Activated CD4-positive, CD25-positive, alpha-beta regulatory T cell treated with anti-CD3 and anti-CD28 coated beads, Interleukin-2, amount 50 U/mL, for 72 hours (primary cell): ENCODE measurements around the gene ANKRD20A1.
"Not testable (repeated sequence)": the region's sequence is repeated elsewhere in the genome, so short reads cannot be mapped to it uniquely, and the experiment has no call there.

Experiments used
- DNase-seq: peaks from one replicate; pipeline ENCODE4 v3.0.0; 2021

ANKRD20A1 gene

DNA sequence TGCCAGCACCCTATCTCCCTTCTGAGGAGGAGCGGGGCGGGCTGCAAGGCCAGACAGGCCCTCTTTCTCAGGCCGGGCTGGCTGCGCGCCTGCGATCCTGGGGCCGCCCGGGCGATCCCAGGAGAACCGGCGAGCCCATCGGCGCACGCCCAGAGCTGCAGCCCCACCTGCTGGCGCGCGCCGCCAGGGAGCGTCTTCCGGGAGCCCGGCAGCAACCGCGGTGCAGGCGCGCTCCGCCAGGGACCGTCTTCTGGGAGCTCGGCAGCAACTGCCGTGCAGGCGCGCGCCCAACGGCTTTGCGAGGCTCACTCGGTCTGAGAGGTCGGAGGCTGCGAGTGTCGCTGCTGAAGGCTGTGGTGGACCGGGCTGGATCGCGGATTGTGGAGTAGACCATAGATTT, at the start of gene ANKRD20A1:
Gene ANKRD20A1, plus strand, starts transcription at position 61 of the 400 bp plus-strand sequence. CDS start 496 bp downstream, outside the sequence.
- DNase-seq: not testable (repeated sequence)

DNA sequence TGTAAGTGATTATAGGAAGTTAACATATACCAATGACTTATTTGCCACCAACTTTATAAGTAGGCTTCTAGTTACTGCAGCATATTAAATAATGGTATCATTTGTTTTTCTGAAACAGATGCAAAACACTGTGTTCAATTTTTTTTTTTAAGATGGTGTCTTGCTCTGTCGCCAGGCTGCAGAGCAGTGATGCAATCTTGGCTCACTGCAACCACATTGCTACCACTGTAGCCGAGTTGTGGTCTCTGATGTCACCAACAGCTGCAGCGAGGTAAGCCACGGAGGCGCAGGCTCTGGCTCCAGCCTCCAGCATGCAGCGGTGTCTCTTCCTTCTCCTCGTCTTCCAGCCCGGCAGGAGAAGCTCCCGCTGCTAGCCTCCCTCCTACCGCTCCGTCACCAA, 26.6 kb upstream of the ANKRD20A1 start:
- not testable (repeated sequence) for DNase-seq
